ENCODE results near the gene ABCF2.

Gene ABCF2

GRCh38 chr7:151226560-151226874 lies 488 bp downstream of the ABCF2 start:
- TF ChIP-seq, protein P1, sequence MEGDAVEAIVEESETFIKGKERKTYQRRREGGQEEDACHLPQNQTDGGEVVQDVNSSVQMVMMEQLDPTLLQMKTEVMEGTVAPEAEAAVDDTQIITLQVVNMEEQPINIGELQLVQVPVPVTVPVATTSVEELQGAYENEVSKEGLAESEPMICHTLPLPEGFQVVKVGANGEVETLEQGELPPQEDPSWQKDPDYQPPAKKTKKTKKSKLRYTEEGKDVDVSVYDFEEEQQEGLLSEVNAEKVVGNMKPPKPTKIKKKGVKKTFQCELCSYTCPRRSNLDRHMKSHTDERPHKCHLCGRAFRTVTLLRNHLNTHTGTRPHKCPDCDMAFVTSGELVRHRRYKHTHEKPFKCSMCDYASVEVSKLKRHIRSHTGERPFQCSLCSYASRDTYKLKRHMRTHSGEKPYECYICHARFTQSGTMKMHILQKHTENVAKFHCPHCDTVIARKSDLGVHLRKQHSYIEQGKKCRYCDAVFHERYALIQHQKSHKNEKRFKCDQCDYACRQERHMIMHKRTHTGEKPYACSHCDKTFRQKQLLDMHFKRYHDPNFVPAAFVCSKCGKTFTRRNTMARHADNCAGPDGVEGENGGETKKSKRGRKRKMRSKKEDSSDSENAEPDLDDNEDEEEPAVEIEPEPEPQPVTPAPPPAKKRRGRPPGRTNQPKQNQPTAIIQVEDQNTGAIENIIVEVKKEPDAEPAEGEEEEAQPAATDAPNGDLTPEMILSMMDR (IDR thresholded peaks at IDR 0.05; ENCODE audit: poor library complexity, severe bottlenecking), result no peak
- no peaks in the 10 kb centered on the region for H3K9me3 ChIP-seq (ENCODE audit: severe bottlenecking)
- peaks cover 45% of the 10 kb centered on the region for H3K36me3 ChIP-seq (ENCODE audit: low read depth)
- no peaks in the 10 kb centered on the region for H3K27me3 ChIP-seq (ENCODE audit: insufficient read depth, poor library complexity, severe bottlenecking)
- no peak for DNase-seq (ENCODE audit: low spot score)
- peaks cover 7% of the 10 kb centered on the region for H3K4me1 ChIP-seq (ENCODE audit: insufficient read depth, poor library complexity, severe bottlenecking)
- no peak overlapping the region for H3K27ac ChIP-seq (ENCODE audit: poor library complexity, severe bottlenecking)
- peak; percentile 9; the same call in 2 of the 3 replicates for ATAC-seq (ENCODE audit: low read depth)
- H3K4me3 ChIP-seq (ENCODE audit: severe bottlenecking), result peak overlapping the region; percentile 62

DNA sequence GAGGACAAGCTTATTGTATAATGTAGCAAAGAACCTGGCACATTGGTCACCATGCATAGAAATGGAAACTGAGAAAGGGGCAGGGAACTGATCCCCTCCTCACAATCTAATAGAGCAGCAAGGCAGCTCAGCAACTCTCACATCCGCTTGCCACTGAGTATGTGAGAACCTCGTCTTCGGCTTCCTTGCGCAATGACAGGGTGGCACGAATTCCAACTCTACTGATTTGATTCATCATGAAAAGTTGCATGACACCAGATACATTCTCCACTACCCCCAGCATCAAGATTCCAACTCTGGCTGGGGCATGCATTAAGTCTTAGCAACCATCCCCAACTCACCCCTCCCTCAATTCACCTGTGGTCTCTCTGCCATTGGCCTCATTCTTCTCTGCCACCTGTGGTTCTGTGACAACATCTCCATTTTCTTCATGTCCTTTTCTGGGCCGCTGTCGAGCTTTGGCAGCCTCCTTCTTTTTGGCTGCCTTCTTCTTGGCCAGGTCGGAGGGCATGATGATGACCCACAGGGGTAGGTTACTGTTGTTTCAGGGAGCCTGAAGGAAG lies 976 bp downstream of the ABCF2 start:
- TF ChIP-seq, protein P1 (IDR thresholded peaks at IDR 0.05; ENCODE audit: poor library complexity, severe bottlenecking), result no peak
- H3K27me3 ChIP-seq (ENCODE audit: insufficient read depth, poor library complexity, severe bottlenecking), result no peaks in the 10 kb centered on the region
- no peak for ATAC-seq (ENCODE audit: low read depth)
- no peak overlapping the region for H3K27ac ChIP-seq (ENCODE audit: poor library complexity, severe bottlenecking)
- peaks cover 50% of the 10 kb centered on the region for H3K36me3 ChIP-seq (ENCODE audit: low read depth)
- H3K9me3 ChIP-seq (ENCODE audit: severe bottlenecking), result no peaks in the 10 kb centered on the region
- peak overlapping the region; percentile 62 for H3K4me3 ChIP-seq (ENCODE audit: severe bottlenecking)
- peaks cover 7% of the 10 kb centered on the region for H3K4me1 ChIP-seq (ENCODE audit: insufficient read depth, poor library complexity, severe bottlenecking)
- DNase-seq (ENCODE audit: low spot score), result no peak

- no peak for ATAC-seq (ENCODE audit: low read depth)
- H3K36me3 ChIP-seq (ENCODE audit: low read depth), result peaks cover 71% of the 10 kb centered on the region
- TF ChIP-seq, protein P1 (IDR thresholded peaks at IDR 0.05; ENCODE audit: poor library complexity, severe bottlenecking), result no peak
Observed at GRCh38 chr7:151223728-151224127, 3.3 kb downstream of the ABCF2 start.

DNA sequence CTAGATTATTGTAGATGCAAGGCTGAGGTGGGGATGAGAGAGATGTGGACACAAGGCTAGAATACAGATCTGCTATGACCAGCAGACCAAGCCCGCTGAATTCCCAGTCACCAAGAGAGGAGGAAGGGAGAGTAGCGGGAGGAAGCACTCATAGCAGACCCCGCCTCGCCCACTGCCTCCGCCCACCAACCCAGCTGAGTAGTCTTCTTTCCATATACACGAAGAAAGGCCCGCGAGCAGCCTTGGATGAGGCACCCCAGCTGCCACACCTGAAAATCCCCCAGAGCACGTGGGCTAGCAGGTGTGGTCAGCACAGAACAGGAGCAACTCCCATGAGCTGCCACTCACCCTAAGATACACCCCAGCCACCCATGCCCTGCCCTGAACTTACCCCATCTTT lies 8.8 kb downstream of the ABCF2 start:
- ATAC-seq (ENCODE audit: low read depth), result no peak
- Histone ChIP-seq H3K4me3 (ENCODE audit: severe bottlenecking) (no peak overlapping the region), H3K27me3 (ENCODE audit: insufficient read depth, poor library complexity, severe bottlenecking) (no peaks in the 10 kb centered on the region), H3K9me3 (ENCODE audit: severe bottlenecking) (no peaks in the 10 kb centered on the region), H3K27ac (ENCODE audit: poor library complexity, severe bottlenecking) (no peak overlapping the region), H3K4me1 (ENCODE audit: insufficient read depth, poor library complexity, severe bottlenecking) (no peaks in the 10 kb centered on the region), H3K36me3 (ENCODE audit: low read depth) (peaks cover 96% of the 10 kb centered on the region)
- TF ChIP-seq, protein P1 (IDR thresholded peaks at IDR 0.05; ENCODE audit: poor library complexity, severe bottlenecking), result no peak
- DNase-seq (ENCODE audit: low spot score), result no peak

More at GRCh38 chr7:151223728-151224127, 3.3 kb downstream of the ABCF2 start:
- Histone ChIP-seq H3K4me3 (ENCODE audit: severe bottlenecking) (no peak overlapping the region), H3K9me3 (ENCODE audit: severe bottlenecking) (no peaks in the 10 kb centered on the region), H3K27ac (ENCODE audit: poor library complexity, severe bottlenecking) (no peak overlapping the region), H3K27me3 (ENCODE audit: insufficient read depth, poor library complexity, severe bottlenecking) (no peaks in the 10 kb centered on the region), H3K4me1 (ENCODE audit: insufficient read depth, poor library complexity, severe bottlenecking) (peaks cover 7% of the 10 kb centered on the region)
- no peak for DNase-seq (ENCODE audit: low spot score)

DNA sequence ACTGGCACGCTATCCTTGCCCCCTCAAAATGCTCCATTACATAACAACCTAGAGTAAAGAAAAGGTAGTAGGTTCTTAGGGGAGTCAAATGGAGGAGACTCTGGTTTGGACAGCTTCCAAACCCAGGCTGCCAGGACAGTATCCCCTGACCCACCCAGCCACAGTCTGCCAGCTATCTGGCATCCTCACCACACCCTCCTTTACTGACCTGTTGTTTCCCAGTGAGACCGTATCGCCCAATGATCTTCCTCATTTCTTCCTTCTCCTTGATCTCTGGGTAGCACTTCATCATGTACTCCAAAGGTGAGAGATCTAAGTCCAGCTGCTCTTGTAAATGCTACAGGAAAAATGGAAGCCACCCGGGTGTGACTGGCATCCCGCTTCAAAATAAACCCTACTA lies 11.6 kb downstream of the ABCF2 start:
- Histone ChIP-seq H3K27ac (ENCODE audit: poor library complexity, severe bottlenecking) (no peak overlapping the region), H3K4me1 (ENCODE audit: insufficient read depth, poor library complexity, severe bottlenecking) (no peaks in the 10 kb centered on the region), H3K36me3 (ENCODE audit: low read depth) (peaks cover 68% of the 10 kb centered on the region), H3K27me3 (ENCODE audit: insufficient read depth, poor library complexity, severe bottlenecking) (no peaks in the 10 kb centered on the region), H3K9me3 (ENCODE audit: severe bottlenecking) (no peaks in the 10 kb centered on the region), H3K4me3 (ENCODE audit: severe bottlenecking) (no peak overlapping the region)
- DNase-seq (ENCODE audit: low spot score) (no peak), ATAC-seq (ENCODE audit: low read depth) (no peak)
- TF ChIP-seq, protein P1 (IDR thresholded peaks at IDR 0.05; ENCODE audit: poor library complexity, severe bottlenecking), result no peak
